GM21360 (cell line): ENCODE results near the gene COL5A1.

Experiments used
- ATAC-seq: cut with Tn5 transposase; IDR thresholded peaks from one replicate; pipeline ENCODE4 v1.9.1; 2021; ENCODE audit warnings: mild to moderate bottlenecking, moderate library complexity; ENCODE audit not compliant: unreplicated experiment

COL5A1 gene

GRCh38 chr9:134737842-134738580, 96.4 kb downstream of the COL5A1 start:
- no peak for ATAC-seq

GRCh38 chr9:134738869-134739659, 97.5 kb downstream of the COL5A1 start:
- ATAC-seq: no peak

- ATAC-seq: no peak
Observed at GRCh38 chr9:134739660-134739968, 98.0 kb downstream of the COL5A1 start.

- no peak for ATAC-seq
Observed at GRCh38 chr9:134740071-134740470, 98.5 kb downstream of the COL5A1 start.

- ATAC-seq: no peak
Observed at GRCh38 chr9:134741846-134742245, 100.2 kb downstream of the COL5A1 start.

- ATAC-seq: no peak
Observed at GRCh38 chr9:134742822-134743535, 101.4 kb downstream of the COL5A1 start.

DNA sequence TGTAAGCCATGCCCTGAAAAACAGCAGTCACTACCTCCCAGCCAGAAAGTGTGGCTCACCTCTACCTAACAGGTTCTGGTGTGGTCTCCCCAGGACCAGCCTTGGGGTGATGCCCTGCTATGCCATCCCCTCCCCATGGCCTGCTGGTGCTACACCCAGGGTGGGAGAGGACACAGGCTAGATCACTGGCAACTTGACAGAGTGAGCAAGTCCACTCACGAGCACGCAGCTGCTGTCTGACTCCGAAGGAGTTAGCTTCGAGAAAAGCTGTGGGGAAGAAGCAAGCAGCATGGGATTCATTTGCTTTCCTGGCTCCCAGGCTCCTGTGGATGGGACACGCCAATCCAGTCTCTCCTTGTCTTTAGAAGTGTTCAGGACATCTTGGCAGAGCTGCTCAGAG, 102.2 kb downstream of the COL5A1 start:
- no peak for ATAC-seq

- no peak for ATAC-seq
Observed at GRCh38 chr9:134744385-134745295, 103.0 kb downstream of the COL5A1 start.

DNA sequence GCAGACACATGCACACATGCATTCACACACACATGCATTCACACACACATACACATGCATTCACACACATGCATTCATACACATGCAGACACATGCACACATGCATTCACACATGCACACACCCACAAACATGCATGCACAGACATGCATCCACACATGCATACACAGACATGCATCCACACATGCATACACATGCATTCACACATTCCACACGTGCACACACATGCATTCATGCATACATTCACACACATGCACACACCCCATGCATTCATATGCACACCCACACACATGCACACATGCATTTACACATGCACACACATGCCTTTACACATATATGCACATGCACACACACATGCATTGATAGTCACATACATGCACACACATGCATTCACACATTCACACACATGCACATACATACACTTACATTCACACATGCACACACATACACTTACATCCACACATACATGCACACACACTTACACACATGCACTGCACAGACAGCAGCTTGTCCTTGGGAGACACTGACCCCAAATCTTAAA, 106.4 kb downstream of the COL5A1 start:
- ATAC-seq: no peak

GRCh38 chr9:134748591-134748990, 107.0 kb downstream of the COL5A1 start:
- no peak for ATAC-seq

GRCh38 chr9:134750450-134751155, 109.0 kb downstream of the COL5A1 start:
- no peak for ATAC-seq

DNA sequence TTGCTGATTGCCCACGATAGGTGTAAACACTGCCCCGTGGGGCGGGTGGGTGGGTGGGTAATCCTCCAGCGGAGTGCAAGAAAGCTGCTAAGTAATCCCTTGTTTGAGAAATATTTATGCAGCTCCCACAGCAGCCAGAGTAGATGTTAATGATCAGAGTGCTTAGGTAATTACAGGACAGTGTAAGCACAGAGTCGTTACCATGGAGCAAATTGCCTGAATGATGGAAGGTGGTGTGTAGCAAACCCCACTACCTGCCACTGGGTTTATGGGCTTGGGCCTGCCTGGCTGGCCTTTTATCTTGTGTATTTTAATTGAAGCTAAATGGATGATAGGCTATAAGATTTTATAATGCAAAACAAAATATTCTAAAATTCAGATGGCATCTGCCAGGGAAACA, 110.0 kb downstream of the COL5A1 start:
- ATAC-seq: no peak

DNA sequence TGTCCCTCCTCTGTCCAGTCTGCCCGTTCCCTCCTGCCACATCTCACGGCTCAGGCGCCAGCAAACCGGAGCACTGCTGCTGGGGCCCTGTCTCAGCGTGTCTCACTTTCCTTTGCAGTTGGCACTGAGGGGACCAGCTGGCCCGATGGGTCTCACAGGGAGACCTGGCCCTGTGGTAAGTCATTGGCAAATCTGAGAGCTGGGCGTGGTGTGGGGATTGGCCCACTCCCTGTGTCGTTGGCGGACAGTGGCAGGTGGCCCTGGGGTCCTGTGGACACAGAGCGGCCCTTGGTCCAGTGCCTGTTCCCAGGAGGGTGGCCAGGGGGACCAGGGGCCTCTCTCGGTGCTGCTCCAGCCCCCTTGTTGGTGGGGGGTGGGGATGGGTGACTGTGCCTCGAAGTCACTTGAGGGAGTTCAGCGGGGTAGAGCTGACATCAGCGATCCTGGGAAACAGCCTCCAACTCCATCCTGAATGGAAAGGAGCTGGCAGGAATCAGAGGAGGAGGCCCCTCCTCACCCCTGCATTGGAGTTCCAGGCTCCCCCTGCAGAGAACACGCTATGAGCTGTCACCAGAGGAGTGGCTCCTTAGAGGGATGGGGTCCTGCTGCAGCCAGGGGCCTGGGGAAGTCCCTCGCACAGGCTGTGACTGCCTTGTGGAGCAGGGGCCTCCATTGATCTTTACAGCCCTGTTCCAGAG, 111.0 kb downstream of the COL5A1 start:
- ATAC-seq: no peak

DNA sequence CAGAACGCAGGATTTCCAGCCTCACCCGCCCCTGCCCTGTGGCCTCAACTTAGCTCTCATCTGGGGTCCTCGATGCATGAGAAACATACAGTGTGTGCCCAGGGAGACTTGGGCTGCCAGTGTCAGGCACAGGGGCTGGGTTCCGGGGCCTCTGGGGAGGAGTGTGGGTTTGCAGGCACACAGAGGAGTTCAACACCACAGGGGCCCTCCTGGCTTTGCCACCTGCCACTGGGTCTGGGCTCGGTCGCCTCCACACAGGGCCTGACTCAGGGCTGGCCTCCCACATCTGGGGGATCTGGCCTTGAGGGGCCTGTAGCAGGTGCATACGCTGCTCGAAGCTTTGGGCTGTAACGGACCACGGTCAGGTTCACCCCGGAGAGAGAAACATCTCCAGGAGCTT, 111.6 kb downstream of the COL5A1 start:
- no peak for ATAC-seq

DNA sequence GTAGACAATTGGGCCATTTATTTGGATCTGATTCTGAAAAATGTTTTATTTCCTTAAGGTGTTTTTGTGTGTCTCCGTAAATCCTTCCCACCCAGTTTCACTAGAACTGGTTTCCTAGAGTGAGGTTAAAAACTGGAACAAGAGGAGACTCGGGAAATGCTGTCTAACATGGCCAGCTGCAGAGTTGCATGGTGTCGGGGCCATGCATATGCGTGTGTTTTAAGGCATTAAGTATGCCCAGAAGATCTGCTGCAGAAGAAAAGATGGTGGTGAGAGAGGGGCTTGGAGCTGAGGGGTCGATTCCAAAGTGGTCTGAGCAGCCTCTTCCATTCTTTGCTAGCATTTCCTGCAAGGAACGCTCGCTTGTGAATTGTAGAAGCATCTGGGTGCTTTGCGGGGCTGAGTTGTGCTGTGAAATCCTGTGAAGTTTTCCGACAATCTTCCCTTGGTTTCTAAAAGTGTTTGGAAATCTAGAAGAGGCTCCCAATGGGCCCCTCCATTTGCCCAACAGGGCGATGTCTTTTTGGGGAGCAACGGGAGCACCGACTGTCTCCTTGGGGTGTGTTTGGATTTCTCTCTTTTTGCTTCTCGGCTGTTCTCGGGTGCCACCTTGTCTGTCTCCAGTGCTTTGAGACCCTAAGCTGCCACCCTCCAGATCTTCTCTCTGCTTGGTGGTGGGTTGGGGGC, 113.8 kb downstream of the COL5A1 start:
- no peak for ATAC-seq

DNA sequence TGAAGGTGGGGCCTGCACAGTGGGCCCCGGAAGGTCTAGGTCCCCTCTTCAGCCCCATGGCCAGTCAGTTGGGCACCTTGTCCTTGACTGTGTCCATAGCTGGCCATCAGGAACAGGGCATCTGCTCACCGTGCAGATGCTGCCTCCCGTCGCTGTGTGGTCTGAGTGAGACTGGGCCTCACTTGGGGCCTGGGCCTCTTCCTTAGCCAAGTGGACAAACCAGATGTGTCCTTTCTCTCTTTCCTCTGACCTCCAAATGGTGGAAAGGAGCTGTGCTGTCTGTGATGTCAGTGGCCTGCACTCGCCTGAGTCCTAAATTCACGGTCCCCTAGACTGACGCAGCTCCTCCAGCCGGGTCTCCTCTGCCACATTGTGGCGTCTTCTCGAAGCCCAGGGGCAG, 114.5 kb downstream of the COL5A1 start:
- no peak for ATAC-seq

- ATAC-seq: no peak
Observed at GRCh38 chr9:134757216-134757975, 115.8 kb downstream of the COL5A1 start.
